Skeletal muscle satellite cell (primary cell): Measurements from ENCODE around the gene CLK2.
"Not testable (repeated sequence)": the region's sequence is repeated elsewhere in the genome, so short reads cannot be mapped to it uniquely, and the experiment has no call there.

ENCODE experiments used
- H3K27me3 ChIP-seq: 2 replicates; pipeline ENCODE4 v1.7.0; 2013; ENCODE audit warnings: low read length; ENCODE audit not compliant: control insufficient read depth, insufficient read depth
- H3K36me3 ChIP-seq: 2 replicates; pipeline ENCODE4 v1.7.0; 2013; ENCODE audit warnings: mild to moderate bottlenecking, control low read depth, low read length; ENCODE audit not compliant: insufficient read depth
- H3K4me1 ChIP-seq: 2 replicates; pipeline ENCODE4 v1.7.0; 2013; ENCODE audit warnings: low read length; ENCODE audit not compliant: control insufficient read depth, insufficient read depth
- H3K4me2 ChIP-seq: 2 replicates; pipeline ENCODE4 v1.7.0; 2013; ENCODE audit warnings: mild to moderate bottlenecking, low read length
- H3K4me3 ChIP-seq: 2 replicates; pipeline ENCODE4 v1.7.0; 2013; ENCODE audit warnings: low read length
- H3K9ac ChIP-seq: 2 replicates; pipeline ENCODE4 v1.7.0; 2013; ENCODE audit warnings: mild to moderate bottlenecking, low read depth, low read length, moderate library complexity
- H3K9me3 ChIP-seq: replicated peaks from 2 replicates; pipeline ENCODE4 v1.7.0; 2013; ENCODE audit warnings: mild to moderate bottlenecking, control low read depth, low read length

Gene CLK2

DNA sequence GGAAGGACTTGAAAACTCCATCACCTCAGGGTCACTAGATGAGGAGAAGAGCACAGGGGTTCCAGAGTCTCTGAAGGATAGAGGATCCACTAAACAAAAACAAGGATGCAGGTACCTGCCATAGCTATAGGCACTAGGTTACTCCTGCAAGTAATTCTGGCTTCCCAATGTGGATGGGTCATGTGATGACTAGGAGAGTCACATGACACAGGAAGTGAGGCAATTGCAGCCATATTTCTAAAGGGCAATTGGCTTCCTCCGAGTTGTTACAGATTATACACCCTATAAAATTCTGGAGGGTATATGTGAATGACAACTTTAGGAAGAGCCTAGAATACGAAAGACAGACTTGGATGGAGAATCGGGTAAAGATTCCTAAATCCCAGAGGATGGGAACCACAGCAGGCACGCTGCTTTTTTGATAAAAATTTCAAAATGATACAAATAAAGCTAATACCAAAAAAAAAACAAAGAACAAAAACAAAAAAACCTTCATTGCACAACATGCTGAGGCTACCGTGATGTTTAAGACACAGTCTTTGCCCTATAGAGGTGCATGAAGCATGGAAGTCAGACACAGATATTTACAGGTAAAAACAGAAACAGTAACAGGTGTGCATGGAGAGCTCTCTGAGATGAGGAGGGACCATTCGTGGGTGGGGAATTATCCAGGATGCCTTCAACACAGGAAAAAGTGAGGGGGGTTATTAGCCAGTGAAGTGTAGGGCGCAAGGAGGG, 54.3 kb downstream of the CLK2 start:
- H3K27me3 ChIP-seq: no peaks in the 10 kb centered on the region
- H3K36me3 ChIP-seq: no peaks in the 10 kb centered on the region
- peak overlapping the region; percentile 18 for H3K4me2 ChIP-seq
- H3K4me3 ChIP-seq: no peak overlapping the region
- H3K9me3 ChIP-seq: no peaks in the 10 kb centered on the region
- H3K9ac ChIP-seq: no peak overlapping the region
- peaks cover 7% of the 10 kb centered on the region for H3K4me1 ChIP-seq

DNA sequence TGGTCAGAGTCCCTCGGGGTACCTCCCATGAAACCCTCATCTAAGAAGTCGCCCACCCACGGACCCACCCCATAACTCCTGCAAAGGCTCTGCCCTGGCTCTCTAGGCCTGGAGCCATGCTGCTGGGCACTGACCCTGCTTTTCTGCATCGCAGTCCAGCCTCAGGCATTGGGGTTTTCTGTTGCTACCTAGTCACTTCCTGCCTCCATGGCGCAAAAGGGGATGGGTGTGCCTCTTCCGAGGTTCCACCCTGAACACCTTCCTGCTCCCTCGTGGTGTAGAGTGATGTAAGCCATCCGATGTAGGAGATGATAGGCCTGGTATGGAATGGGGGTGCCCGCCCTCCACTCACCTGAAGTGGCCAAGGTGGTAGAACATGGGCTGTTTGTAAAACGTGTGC, 58.6 kb downstream of the CLK2 start:
- not testable (repeated sequence) for H3K4me3 ChIP-seq, H3K27me3 ChIP-seq, H3K4me2 ChIP-seq, H3K9me3 ChIP-seq, H3K4me1 ChIP-seq, H3K36me3 ChIP-seq, H3K9ac ChIP-seq
